CD4-positive, alpha-beta memory T cell (primary cell): ENCODE data around the gene DCLRE1B. TPM values are rescaled to one million over a fixed set of nuclear protein-coding genes. Genes with fewer than 3 reads are reported as not detected.

Experiments used
- CTCF ChIA-PET: fragments of 350-600 bp; sonication (Branson Sonifier 250); formaldehyde crosslinking; loops from one replicate; lab custom pipeline; 2021; ENCODE audit warnings: inconsistent platforms; ENCODE audit not compliant: partially characterized antibody; lab: Charles Lee
- POLR2A ChIA-PET: fragments of 350-600 bp; sonication (Branson Sonifier 250); formaldehyde crosslinking; loops from one replicate; lab custom pipeline; 2021; ENCODE audit not compliant: partially characterized antibody; lab: Charles Lee
- DNase-seq, 5 donors: peaks; one replicate each; pipeline versions ENCODE4 v3.0.0 to v3.0.0-alpha.2; 2020 to 2022; ENCODE audit warnings: mixed read lengths in 1 of 5
- H3K27ac ChIP-seq: one replicate; pipeline ENCODE4 v1.7.0; 2013; ENCODE audit warnings: low read depth, low read length
- H3K27me3 ChIP-seq: 2 replicates; pipeline ENCODE4 v1.7.0; 2013; ENCODE audit warnings: mild to moderate bottlenecking, low read length, moderate library complexity; ENCODE audit not compliant: insufficient read depth
- H3K36me3 ChIP-seq: 2 replicates; pipeline ENCODE4 v1.7.0; 2013; ENCODE audit warnings: mild to moderate bottlenecking, low read length, moderate library complexity; ENCODE audit not compliant: insufficient read depth
- H3K4me1 ChIP-seq: 2 replicates; pipeline ENCODE4 v1.7.0; 2013; ENCODE audit warnings: mild to moderate bottlenecking, low read length, moderate library complexity; ENCODE audit not compliant: insufficient read depth
- H3K4me3 ChIP-seq, 2 donors: one replicate each; pipeline ENCODE4 v1.7.0; 2013; ENCODE audit warnings: low read length in 2 of 2, mild to moderate bottlenecking in 1 of 2
- H3K9me3 ChIP-seq, 2 donors: one replicate each; pipeline ENCODE4 v1.7.0; 2013; ENCODE audit warnings: low read length in 2 of 2, control low read depth in 1 of 2; ENCODE audit not compliant: control insufficient read depth in 1 of 2
- H3K27ac Mint-ChIP-seq, 7 donors: one replicate each; pipeline ENCODE4 v1.8.0; 2020 to 2021; ENCODE audit warnings: mixed read lengths in 7 of 7, mild to moderate bottlenecking in 6 of 7, inconsistent platforms in 3 of 7, moderate library complexity in 3 of 7
- H3K27me3 Mint-ChIP-seq, 2 donors: one replicate each; pipeline ENCODE4 v1.8.0; 2020 to 2021; ENCODE audit warnings: mixed read lengths in 2 of 2
- H3K36me3 Mint-ChIP-seq, 2 donors: one replicate each; pipeline ENCODE4 v1.8.0; 2020 to 2021; ENCODE audit warnings: mixed read lengths in 2 of 2, inconsistent platforms in 1 of 2, mild to moderate bottlenecking in 1 of 2
- H3K4me1 Mint-ChIP-seq, 4 donors: one replicate each; pipeline ENCODE4 v1.8.0; 2020 to 2021; ENCODE audit warnings: mixed read lengths in 4 of 4, mild to moderate bottlenecking in 1 of 4
- H3K4me3 Mint-ChIP-seq, 8 donors: one replicate each; pipeline ENCODE4 v1.8.0; 2020 to 2021; ENCODE audit warnings: mixed read lengths in 8 of 8, mild to moderate bottlenecking in 7 of 8, moderate library complexity in 6 of 8, inconsistent platforms in 3 of 8
- H3K9me3 Mint-ChIP-seq, 8 donors: one replicate each; pipeline ENCODE4 v1.8.0; 2020 to 2021; ENCODE audit warnings: mixed read lengths in 8 of 8, mild to moderate bottlenecking in 5 of 8, inconsistent platforms in 3 of 8, moderate library complexity in 1 of 8
- intact Hi-C: fragments of 100-400 bp; cut with micrococcal nuclease; formaldehyde crosslinking; loops from one replicate; pipeline ENCODE4 v1.15.1; 2023
- polyA plus RNA-seq, 2 donors: library from polyadenylated mRNA; unstranded; fragments of 300-500 nt; fragmentation: Illumina TruSeq; gene quantifications; one replicate each; pipeline ENCODE4 v1.2.3, GENCODE V29; 2021
- total RNA-seq, 2 experiments: library from RNA; stranded (reverse); gene quantifications; one replicate each; pipeline ENCODE4 v1.2.3, GENCODE V29; 2021

The DCLRE1B gene
- total and polyA plus RNA-seq, 4 experiments from 2014 or later, result 2.8 to 5.4 (median 5.2) TPM

- Mint-ChIP-seq H3K36me3 (peaks cover 6 to 24% of the 10 kb centered on the region in 2 donors), H3K27ac (peak overlapping the region; percentile 96 to 99 (median 98)), H3K4me1 (peaks cover 56 to 79% (median 64%) of the 10 kb centered on the region in 4 donors), H3K27me3 (no peaks in the 10 kb centered on the region), H3K4me3 (peak overlapping the region; percentile 85 to 95 (median 90)), H3K9me3 (no peaks in the 10 kb centered on the region)
- H3K27ac ChIP-seq, result peak overlapping the region; percentile 79
- peak overlapping the region; percentile 30 to 71 for H3K4me3 ChIP-seq
- H3K27me3 ChIP-seq, result no peaks in the 10 kb centered on the region
- no peaks in the 10 kb centered on the region for H3K9me3 ChIP-seq
- intact Hi-C loops, result loop anchor here (5.0 kb wide), 1 partner anchor 1255 kb away; the partner anchor contains the start of genes CAPZA1 and ST7L
- ChIA-PET POLR2A (interaction anchor here (0.9 to 1.4 kb wide), 6 partner anchors 10 to 60 kb away, joined by 3 to 14 read pairs (median 7); partner anchors contain the start of genes AP4B1, DCLRE1B, HIPK1 and RSBN1), CTCF (interaction anchor here (1.0 to 1.3 kb wide), 2 partner anchors 9 to 31 kb away, joined by 4 to 6 read pairs; no protein-coding TSS in a partner anchor)
- H3K36me3 ChIP-seq, result no peaks in the 10 kb centered on the region
- DNase-seq, result peak; percentile 25 to 51 (median 33)
- peaks cover 71% of the 10 kb centered on the region for H3K4me1 ChIP-seq
Measured at GRCh38 chr1:113872219-113872935, 32.7 kb upstream of the DCLRE1B start.

GRCh38 chr1:113874012-113874879, 30.9 kb upstream of the DCLRE1B start:
- Histone ChIP-seq H3K4me3 (no peak overlapping the region), H3K36me3 (no peaks in the 10 kb centered on the region), H3K27ac (peak overlapping the region; percentile 8), H3K4me1 (peaks cover 64% of the 10 kb centered on the region), H3K27me3 (no peaks in the 10 kb centered on the region), H3K9me3 (no peaks in the 10 kb centered on the region)
- no peaks in the 10 kb centered on the region for H3K27me3 Mint-ChIP-seq
- peak in 4 of 5 donors; percentile 23 to 57 (median 32) for DNase-seq
- ChIA-PET CTCF (interaction anchor here (1.0 to 3.0 kb wide), 6 partner anchors 9 to 57 kb away, joined by 3 to 18 read pairs (median 4); partner anchors contain the start of gene AP4B1), POLR2A (interaction anchor here (0.8 to 3.0 kb wide), 10 partner anchors 13 to 115 kb away, joined by 3 to 26 read pairs (median 5); partner anchors contain the start of genes AP4B1, BCL2L15, DCLRE1B and HIPK1)
- peak overlapping the region; percentile 71 to 98 (median 86) for H3K27ac Mint-ChIP-seq
- H3K4me1 Mint-ChIP-seq, result peaks cover 50 to 77% (median 60%) of the 10 kb centered on the region in 4 donors
- H3K36me3 Mint-ChIP-seq, result peaks cover 0 to 14% of the 10 kb centered on the region in 2 donors
- no peaks in the 10 kb centered on the region for H3K9me3 Mint-ChIP-seq
- intact Hi-C loops, result loop anchor here (5.0 kb wide), 1 partner anchor 1257 kb away; the partner anchor contains the start of genes CAPZA1 and ST7L
- peak overlapping the region in 6 of 8 donors; percentile 5 to 43 (median 22) for H3K4me3 Mint-ChIP-seq

- Histone ChIP-seq H3K36me3 (no peaks in the 10 kb centered on the region), H3K4me1 (peaks cover 63% of the 10 kb centered on the region), H3K27ac (no peak overlapping the region), H3K4me3 (no peak overlapping the region), H3K9me3 (no peaks in the 10 kb centered on the region), H3K27me3 (no peaks in the 10 kb centered on the region)
- Mint-ChIP-seq H3K9me3 (no peaks in the 10 kb centered on the region), H3K36me3 (peaks cover 0 to 8% of the 10 kb centered on the region in 2 donors), H3K4me1 (peaks cover 48 to 79% (median 64%) of the 10 kb centered on the region in 4 donors), H3K4me3 (peak overlapping the region in 1 of 8 donors; percentile 22), H3K27ac (peak overlapping the region in 5 of 7 donors; percentile 1 to 73 (median 56)), H3K27me3 (no peaks in the 10 kb centered on the region)
- ChIA-PET POLR2A (interaction anchor here (0.5 to 3.0 kb wide), 6 partner anchors 11 to 63 kb away, joined by 3 to 26 read pairs (median 5); partner anchors contain the start of genes AP4B1, DCLRE1B, HIPK1 and RSBN1), CTCF (interaction anchor here (0.8 to 3.0 kb wide), 5 partner anchors 13 to 71 kb away, joined by 3 to 18 read pairs (median 4); partner anchors contain the start of gene AP4B1)
- intact Hi-C loops, result no loop called here
- no peak for DNase-seq
Measured at GRCh38 chr1:113875714-113876113, 29.4 kb upstream of the DCLRE1B start.

GRCh38 chr1:113876176-113876575, 28.9 kb upstream of the DCLRE1B start:
- Histone ChIP-seq H3K27ac (no peak overlapping the region), H3K4me1 (peaks cover 66% of the 10 kb centered on the region), H3K27me3 (no peaks in the 10 kb centered on the region), H3K4me3 (no peak overlapping the region), H3K9me3 (no peaks in the 10 kb centered on the region), H3K36me3 (no peaks in the 10 kb centered on the region)
- POLR2A ChIA-PET, result interaction anchor here (0.7 to 3.0 kb wide), 5 partner anchors 10 to 254 kb away, joined by 3 to 26 read pairs (median 3); partner anchors contain the start of genes AP4B1, DCLRE1B, HIPK1 and RSBN1
- CTCF ChIA-PET, result interaction anchor here (0.8 to 3.0 kb wide), 5 partner anchors 12 to 70 kb away, joined by 3 to 18 read pairs (median 4); partner anchors contain the start of gene AP4B1
- H3K4me3 Mint-ChIP-seq, result no peak overlapping the region
- no peaks in the 10 kb centered on the region for H3K9me3 Mint-ChIP-seq
- no peak for DNase-seq
- no peaks in the 10 kb centered on the region for H3K27me3 Mint-ChIP-seq
- peak overlapping the region in 1 of 7 donors; percentile 56 for H3K27ac Mint-ChIP-seq
- intact Hi-C loops, result no loop called here
- peaks cover 53 to 81% (median 68%) of the 10 kb centered on the region in 4 donors for H3K4me1 Mint-ChIP-seq
- peaks cover 0 to 6% of the 10 kb centered on the region in 2 donors for H3K36me3 Mint-ChIP-seq

GRCh38 chr1:113879739-113880038, 25.4 kb upstream of the DCLRE1B start:
- Mint-ChIP-seq H3K27ac (peak overlapping the region in 4 of 7 donors; percentile 17 to 88 (median 84)), H3K4me3 (peak overlapping the region in 1 of 8 donors; percentile 46), H3K9me3 (no peaks in the 10 kb centered on the region), H3K27me3 (no peaks in the 10 kb centered on the region), H3K4me1 (peaks cover 42 to 64% (median 47%) of the 10 kb centered on the region in 4 donors), H3K36me3 (peaks cover 1 to 8% of the 10 kb centered on the region in 2 donors)
- no peaks in the 10 kb centered on the region for H3K36me3 ChIP-seq
- no peak for DNase-seq
- H3K4me3 ChIP-seq, result no peak overlapping the region
- H3K9me3 ChIP-seq, result no peaks in the 10 kb centered on the region
- intact Hi-C loops, result loop anchor here (1.0 kb wide), 1 partner anchor 8 kb away; the partner anchor contains the start of gene PTPN22
- ChIA-PET POLR2A (interaction anchor here (1.0 to 5.3 kb wide), 8 partner anchors 9 to 96 kb away, joined by 3 to 30 read pairs (median 11); partner anchors contain the start of genes AP4B1, DCLRE1B and HIPK1), CTCF (interaction anchor here (0.6 to 3.2 kb wide), 6 partner anchors 10 to 49 kb away, joined by 3 to 16 read pairs (median 5); partner anchors contain the start of genes AP4B1 and HIPK1)
- no peak overlapping the region for H3K27ac ChIP-seq
- peaks cover 44% of the 10 kb centered on the region for H3K4me1 ChIP-seq
- no peaks in the 10 kb centered on the region for H3K27me3 ChIP-seq

GRCh38 chr1:113881661-113882060, 23.5 kb upstream of the DCLRE1B start:
- DNase-seq, result no peak
- Histone ChIP-seq H3K4me3 (no peak overlapping the region), H3K27me3 (no peaks in the 10 kb centered on the region), H3K36me3 (no peaks in the 10 kb centered on the region), H3K27ac (no peak overlapping the region), H3K4me1 (peaks cover 46% of the 10 kb centered on the region), H3K9me3 (no peaks in the 10 kb centered on the region)
- H3K27ac Mint-ChIP-seq, result peak overlapping the region in 5 of 7 donors; percentile 22 to 78 (median 66)
- ChIA-PET POLR2A (interaction anchor here (1.5 to 5.3 kb wide), 5 partner anchors 10 to 49 kb away, joined by 3 to 27 read pairs (median 5); partner anchors contain the start of genes HIPK1 and PTPN22), CTCF (interaction anchor here (0.6 to 2.4 kb wide), 7 partner anchors 9 to 82 kb away, joined by 3 to 6 read pairs (median 3); no protein-coding TSS in a partner anchor)
- peaks cover 36 to 55% (median 42%) of the 10 kb centered on the region in 4 donors for H3K4me1 Mint-ChIP-seq
- intact Hi-C loops, result no loop called here
- peaks cover 1 to 8% of the 10 kb centered on the region in 2 donors for H3K36me3 Mint-ChIP-seq
- H3K4me3 Mint-ChIP-seq, result no peak overlapping the region
- no peaks in the 10 kb centered on the region for H3K27me3 Mint-ChIP-seq
- H3K9me3 Mint-ChIP-seq, result no peaks in the 10 kb centered on the region
